BLaER1 (cell line): ENCODE measurements around the gene RAG2.
A peak's percentile ranks its signal among the peaks of the same experiment; 100 is the strongest.

ENCODE experiments used
- H3K27ac ChIP-seq: shearing (Covaris generic); formaldehyde crosslinking; 2 replicates; pipeline ENCODE4 v1.8.1; 2022
- H3K27me3 ChIP-seq: shearing (Covaris generic); formaldehyde crosslinking; 2 replicates; pipeline ENCODE4 v1.8.1; 2022
- H3K36me3 ChIP-seq: shearing (Covaris generic); formaldehyde crosslinking; 2 replicates; pipeline ENCODE4 v1.8.1; 2022
- H3K4me1 ChIP-seq: shearing (Covaris generic); formaldehyde crosslinking; 2 replicates; pipeline ENCODE4 v1.8.1; 2022
- H3K4me2 ChIP-seq: shearing (Covaris generic); formaldehyde crosslinking; 2 replicates; pipeline ENCODE4 v1.8.1; 2022
- H3K4me3 ChIP-seq: shearing (Covaris generic); formaldehyde crosslinking; 2 replicates; pipeline ENCODE4 v1.8.1; 2022
- H3K9ac ChIP-seq: shearing (Covaris generic); formaldehyde crosslinking; 2 replicates; pipeline ENCODE4 v1.8.1; 2022
- H3K9me3 ChIP-seq: shearing (Covaris generic); formaldehyde crosslinking; 2 replicates; pipeline ENCODE4 v1.8.1; 2022
- H4K20me1 ChIP-seq: shearing (Covaris generic); formaldehyde crosslinking; 2 replicates; pipeline ENCODE4 v1.8.1; 2022
- Cebpa-rat ChIP-seq: shearing (Covaris generic); IDR thresholded peaks from 2 replicates; pipeline ENCODE4 v1.8.1; 2022

The RAG2 gene

GRCh38 chr11:36598051-36598450 lies at the start of gene RAG2:
Gene RAG2, minus strand, starts transcription at chr11:36598236. Its CDS starts 4,068 bp downstream, at chr11:36594168.
- Histone ChIP-seq H3K36me3 (peaks cover 39% of the 10 kb centered on the region), H3K27ac (peak within 1 kb of the TSS; percentile 97), H3K4me1 (peaks cover 62% of the 10 kb centered on the region), H3K4me2 (peak within 1 kb of the TSS; percentile 89), H3K27me3 (no peaks in the 10 kb centered on the region), H4K20me1 (peaks cover 4% of the 10 kb centered on the region), H3K9me3 (peaks cover 20% of the 10 kb centered on the region), H3K9ac (peak within 1 kb of the TSS; percentile 93), H3K4me3 (peak within 1 kb of the TSS; percentile 73)
- no peak for TF ChIP-seq Cebpa-rat

- no peaks in the 10 kb centered on the region for H4K20me1 ChIP-seq
- H3K4me3 ChIP-seq: no peak overlapping the region
- no peak overlapping the region for H3K9ac ChIP-seq
- H3K36me3 ChIP-seq: no peaks in the 10 kb centered on the region
- no peak overlapping the region for H3K27ac ChIP-seq
- H3K4me1 ChIP-seq: no peaks in the 10 kb centered on the region
- H3K27me3 ChIP-seq: no peaks in the 10 kb centered on the region
- H3K9me3 ChIP-seq: peaks cover 17% of the 10 kb centered on the region
- no peak overlapping the region for H3K4me2 ChIP-seq
- no peak for TF ChIP-seq Cebpa-rat
Measured at GRCh38 chr11:36638556-36638955, 40.5 kb upstream of the RAG2 start.

- H3K4me3 ChIP-seq: no peak overlapping the region
- no peaks in the 10 kb centered on the region for H3K27me3 ChIP-seq
- H3K4me1 ChIP-seq: peaks cover 22% of the 10 kb centered on the region
- H3K4me2 ChIP-seq: no peak overlapping the region
- no peaks in the 10 kb centered on the region for H4K20me1 ChIP-seq
- TF ChIP-seq Cebpa-rat: no peak
- H3K36me3 ChIP-seq: no peaks in the 10 kb centered on the region
- no peak overlapping the region for H3K27ac ChIP-seq
- H3K9me3 ChIP-seq: peaks cover 17% of the 10 kb centered on the region
- H3K9ac ChIP-seq: no peak overlapping the region
Measured at GRCh38 chr11:36635066-36635862, 37.2 kb upstream of the RAG2 start.

- Histone ChIP-seq H3K27ac (peak overlapping the region; percentile 60), H3K4me3 (no peak overlapping the region), H4K20me1 (no peaks in the 10 kb centered on the region), H3K9ac (no peak overlapping the region), H3K4me1 (peaks cover 34% of the 10 kb centered on the region), H3K36me3 (no peaks in the 10 kb centered on the region), H3K4me2 (peak overlapping the region; percentile 82), H3K9me3 (peaks cover 12% of the 10 kb centered on the region), H3K27me3 (no peaks in the 10 kb centered on the region)
- TF ChIP-seq Cebpa-rat: no peak
Measured at GRCh38 chr11:36631774-36632173, 33.7 kb upstream of the RAG2 start.

GRCh38 chr11:36628765-36629244 lies 30.8 kb upstream of the RAG2 start:
- peaks cover 48% of the 10 kb centered on the region for H3K4me1 ChIP-seq
- H3K27me3 ChIP-seq: no peaks in the 10 kb centered on the region
- H3K9me3 ChIP-seq: no peaks in the 10 kb centered on the region
- no peaks in the 10 kb centered on the region for H4K20me1 ChIP-seq
- H3K4me3 ChIP-seq: no peak overlapping the region
- no peak overlapping the region for H3K27ac ChIP-seq
- no peak overlapping the region for H3K4me2 ChIP-seq
- no peaks in the 10 kb centered on the region for H3K36me3 ChIP-seq
- no peak overlapping the region for H3K9ac ChIP-seq
- no peak for TF ChIP-seq Cebpa-rat

GRCh38 chr11:36628141-36628540 lies 30.1 kb upstream of the RAG2 start:
- Histone ChIP-seq H3K27me3 (no peaks in the 10 kb centered on the region), H4K20me1 (no peaks in the 10 kb centered on the region), H3K36me3 (no peaks in the 10 kb centered on the region), H3K27ac (no peak overlapping the region), H3K4me3 (no peak overlapping the region), H3K4me1 (peaks cover 54% of the 10 kb centered on the region), H3K9me3 (no peaks in the 10 kb centered on the region), H3K9ac (no peak overlapping the region), H3K4me2 (no peak overlapping the region)
- no peak for TF ChIP-seq Cebpa-rat

GRCh38 chr11:36627471-36627870 lies 29.4 kb upstream of the RAG2 start:
- H3K27me3 ChIP-seq: no peaks in the 10 kb centered on the region
- TF ChIP-seq Cebpa-rat: no peak
- H3K4me1 ChIP-seq: peaks cover 58% of the 10 kb centered on the region
- H4K20me1 ChIP-seq: no peaks in the 10 kb centered on the region
- H3K9ac ChIP-seq: no peak overlapping the region
- no peak overlapping the region for H3K4me3 ChIP-seq
- no peaks in the 10 kb centered on the region for H3K9me3 ChIP-seq
- H3K27ac ChIP-seq: no peak overlapping the region
- H3K4me2 ChIP-seq: no peak overlapping the region
- no peaks in the 10 kb centered on the region for H3K36me3 ChIP-seq

GRCh38 chr11:36627006-36627405 lies 29.0 kb upstream of the RAG2 start:
- Histone ChIP-seq H3K9ac (no peak overlapping the region), H3K9me3 (no peaks in the 10 kb centered on the region), H3K4me2 (0 out of 2 replicates have a peak overlapping the region, but pooled peaks have one; percentile 8), H3K4me3 (no peak overlapping the region), H3K4me1 (peaks cover 58% of the 10 kb centered on the region), H3K27ac (no peak overlapping the region), H3K27me3 (no peaks in the 10 kb centered on the region), H3K36me3 (no peaks in the 10 kb centered on the region), H4K20me1 (no peaks in the 10 kb centered on the region)
- TF ChIP-seq Cebpa-rat: no peak

- Histone ChIP-seq H3K4me2 (peak overlapping the region; percentile 93), H3K4me3 (no peak overlapping the region), H4K20me1 (no peaks in the 10 kb centered on the region), H3K9me3 (no peaks in the 10 kb centered on the region), H3K9ac (0 out of 2 replicates have a peak overlapping the region, but pooled peaks have one; percentile 23), H3K36me3 (no peaks in the 10 kb centered on the region), H3K4me1 (peaks cover 56% of the 10 kb centered on the region), H3K27ac (peak overlapping the region; percentile 0; the same call in 1 of the 2 replicates), H3K27me3 (no peaks in the 10 kb centered on the region)
- TF ChIP-seq Cebpa-rat: no peak
Measured at GRCh38 chr11:36623494-36623893, 25.5 kb upstream of the RAG2 start.

GRCh38 chr11:36622431-36623136 lies 24.5 kb upstream of the RAG2 start:
- Histone ChIP-seq H3K36me3 (no peaks in the 10 kb centered on the region), H3K27me3 (no peaks in the 10 kb centered on the region), H3K9me3 (no peaks in the 10 kb centered on the region), H3K4me3 (peak overlapping the region; percentile 58), H3K27ac (peak overlapping the region; percentile 99), H3K4me1 (peaks cover 65% of the 10 kb centered on the region), H4K20me1 (no peaks in the 10 kb centered on the region), H3K9ac (peak overlapping the region; percentile 80), H3K4me2 (peak overlapping the region; percentile 93)
- TF ChIP-seq Cebpa-rat: no peak
